ENCODE results near the gene C2orf80.
"Not testable (repeated sequence)": the region's sequence is repeated elsewhere in the genome, so short reads cannot be mapped to it uniquely, and the experiment has no call there.

C2orf80 gene

GRCh38 chr2:208189810-208190503 lies at the start of gene C2orf80:
Gene C2orf80 (minus strand): TSS chr2:208190030. CDS start chr2:208186986, 3,044 bp downstream.
- DNase-seq, result no peak

- no peak for DNase-seq
Observed at GRCh38 chr2:208235860-208236259, 46.0 kb upstream of the C2orf80 start.

GRCh38 chr2:208234786-208235185 lies 45.0 kb upstream of the C2orf80 start:
- DNase-seq, result no peak

GRCh38 chr2:208228476-208228875 lies 38.6 kb upstream of the C2orf80 start:
- no peak for DNase-seq

- DNase-seq, result no peak
Observed at GRCh38 chr2:208227581-208228232, 37.9 kb upstream of the C2orf80 start.

GRCh38 chr2:208224802-208225201 lies 35.0 kb upstream of the C2orf80 start:
- no peak for DNase-seq

- DNase-seq, result no peak
Observed at GRCh38 chr2:208222351-208222750, 32.5 kb upstream of the C2orf80 start.

- DNase-seq, result not testable (repeated sequence)
Observed at GRCh38 chr2:208221873-208222272, 32.0 kb upstream of the C2orf80 start.

GRCh38 chr2:208210688-208211451 lies 21.0 kb upstream of the C2orf80 start:
- DNase-seq, result no peak

- no peak for DNase-seq
Observed at GRCh38 chr2:208208335-208209085, 18.7 kb upstream of the C2orf80 start.

GRCh38 chr2:208207769-208208168 lies 17.9 kb upstream of the C2orf80 start:
- no peak for DNase-seq

- DNase-seq, result no peak
Observed at GRCh38 chr2:208204166-208204565, 14.3 kb upstream of the C2orf80 start.

GRCh38 chr2:208195531-208195930 lies 5.7 kb upstream of the C2orf80 start:
- DNase-seq, result no peak

GRCh38 chr2:208192611-208193236 lies 2.9 kb upstream of the C2orf80 start:
- DNase-seq, result no peak

GRCh38 chr2:208189069-208189809 lies 591 bp downstream of the C2orf80 start:
- no peak for DNase-seq

- no peak for DNase-seq
Observed at GRCh38 chr2:208186893-208187292, 2.9 kb downstream of the C2orf80 start.

- DNase-seq, result no peak
Observed at GRCh38 chr2:208186465-208186864, 3.4 kb downstream of the C2orf80 start.

GRCh38 chr2:208183972-208184705 lies 5.7 kb downstream of the C2orf80 start:
- no peak for DNase-seq

- DNase-seq, result no peak
Observed at GRCh38 chr2:208183526-208183925, 6.3 kb downstream of the C2orf80 start.

- no peak for DNase-seq
Observed at GRCh38 chr2:208182835-208183234, 7.0 kb downstream of the C2orf80 start.

- DNase-seq, result no peak
Observed at GRCh38 chr2:208179028-208179609, 10.7 kb downstream of the C2orf80 start.

Measured in NCI-H187 treated with DMSO at 0.1 percent for 48 hours (cell line).